ENCODE results near the gene BTBD17.

DNA sequence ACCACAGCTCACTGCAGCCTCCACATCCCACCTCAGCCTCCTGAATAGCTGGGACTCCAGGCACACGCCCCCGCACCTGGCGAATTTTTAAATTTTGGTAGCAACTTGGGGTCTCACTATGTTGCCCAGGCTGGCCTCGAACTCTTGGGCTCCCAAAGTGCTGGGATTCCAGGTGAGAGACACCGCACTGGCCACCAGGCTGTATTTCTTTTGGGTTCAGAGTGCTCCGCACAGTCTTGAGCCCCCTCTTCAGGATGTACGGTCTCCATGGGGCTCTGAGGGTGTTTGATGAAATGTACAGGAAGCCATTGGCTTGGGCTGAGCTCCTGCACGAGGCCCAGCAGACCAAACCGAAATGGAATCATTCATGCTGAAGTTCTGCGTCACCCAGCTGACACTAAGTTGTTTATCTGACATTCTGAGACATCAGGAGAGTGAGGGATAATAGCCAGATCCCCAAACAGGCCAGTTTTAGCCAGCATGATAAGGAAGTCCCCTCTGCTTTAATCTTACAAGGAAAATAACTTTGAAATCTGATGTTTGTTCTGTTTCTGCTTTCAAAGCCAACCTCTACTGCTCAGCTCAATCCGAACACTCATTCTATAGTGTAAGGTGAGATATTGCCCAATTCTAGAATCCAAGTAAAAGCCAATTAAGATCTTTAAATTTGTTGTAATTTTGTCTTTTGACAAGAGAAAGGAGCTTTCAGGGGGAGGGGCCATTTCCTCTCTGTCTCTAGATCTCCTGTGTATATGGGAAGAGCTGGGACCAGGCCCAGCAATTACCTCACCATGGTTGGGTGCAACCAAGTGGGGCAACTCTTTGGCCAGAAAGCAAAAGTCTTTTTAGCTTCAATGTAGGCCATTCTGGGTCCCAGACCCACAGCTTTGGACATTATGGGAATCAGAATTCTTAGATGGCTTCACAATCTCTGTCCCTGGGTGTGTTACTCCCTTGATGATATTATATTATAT, 29.3 kb upstream of the BTBD17 start:
- no peak for TF ChIP-seq POLR2A (IDR thresholded peaks at IDR 0.05; ENCODE audit: low read length)
- no peak for TF ChIP-seq ZSCAN20 (CRISPR knock-in tag; IDR thresholded peaks at IDR 0.05)
- TF ChIP-seq, protein P1, sequence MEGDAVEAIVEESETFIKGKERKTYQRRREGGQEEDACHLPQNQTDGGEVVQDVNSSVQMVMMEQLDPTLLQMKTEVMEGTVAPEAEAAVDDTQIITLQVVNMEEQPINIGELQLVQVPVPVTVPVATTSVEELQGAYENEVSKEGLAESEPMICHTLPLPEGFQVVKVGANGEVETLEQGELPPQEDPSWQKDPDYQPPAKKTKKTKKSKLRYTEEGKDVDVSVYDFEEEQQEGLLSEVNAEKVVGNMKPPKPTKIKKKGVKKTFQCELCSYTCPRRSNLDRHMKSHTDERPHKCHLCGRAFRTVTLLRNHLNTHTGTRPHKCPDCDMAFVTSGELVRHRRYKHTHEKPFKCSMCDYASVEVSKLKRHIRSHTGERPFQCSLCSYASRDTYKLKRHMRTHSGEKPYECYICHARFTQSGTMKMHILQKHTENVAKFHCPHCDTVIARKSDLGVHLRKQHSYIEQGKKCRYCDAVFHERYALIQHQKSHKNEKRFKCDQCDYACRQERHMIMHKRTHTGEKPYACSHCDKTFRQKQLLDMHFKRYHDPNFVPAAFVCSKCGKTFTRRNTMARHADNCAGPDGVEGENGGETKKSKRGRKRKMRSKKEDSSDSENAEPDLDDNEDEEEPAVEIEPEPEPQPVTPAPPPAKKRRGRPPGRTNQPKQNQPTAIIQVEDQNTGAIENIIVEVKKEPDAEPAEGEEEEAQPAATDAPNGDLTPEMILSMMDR (IDR thresholded peaks at IDR 0.05), result no peak
- no peak for TF ChIP-seq FOXS1 (CRISPR knock-in tag; IDR thresholded peaks at IDR 0.05)
- no peak for TF ChIP-seq JUN (IDR thresholded peaks at IDR 0.05)
- TF ChIP-seq, protein P2, sequence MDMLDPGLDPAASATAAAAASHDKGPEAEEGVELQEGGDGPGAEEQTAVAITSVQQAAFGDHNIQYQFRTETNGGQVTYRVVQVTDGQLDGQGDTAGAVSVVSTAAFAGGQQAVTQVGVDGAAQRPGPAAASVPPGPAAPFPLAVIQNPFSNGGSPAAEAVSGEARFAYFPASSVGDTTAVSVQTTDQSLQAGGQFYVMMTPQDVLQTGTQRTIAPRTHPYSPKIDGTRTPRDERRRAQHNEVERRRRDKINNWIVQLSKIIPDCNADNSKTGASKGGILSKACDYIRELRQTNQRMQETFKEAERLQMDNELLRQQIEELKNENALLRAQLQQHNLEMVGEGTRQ (IDR thresholded peaks at IDR 0.05), result no peak
- TF ChIP-seq RAD21 (conservative IDR thresholded peaks at IDR 0.05 in 1 of 2, IDR thresholded peaks at IDR 0.05 in 1 of 2), result no peak
- TF ChIP-seq MYC (IDR thresholded peaks at IDR 0.05; ENCODE audit: borderline replicate concordance, low read length), result no peak
- no peak for TF ChIP-seq SREBF2 (IDR thresholded peaks at IDR 0.05)
- TF ChIP-seq, protein P3, sequence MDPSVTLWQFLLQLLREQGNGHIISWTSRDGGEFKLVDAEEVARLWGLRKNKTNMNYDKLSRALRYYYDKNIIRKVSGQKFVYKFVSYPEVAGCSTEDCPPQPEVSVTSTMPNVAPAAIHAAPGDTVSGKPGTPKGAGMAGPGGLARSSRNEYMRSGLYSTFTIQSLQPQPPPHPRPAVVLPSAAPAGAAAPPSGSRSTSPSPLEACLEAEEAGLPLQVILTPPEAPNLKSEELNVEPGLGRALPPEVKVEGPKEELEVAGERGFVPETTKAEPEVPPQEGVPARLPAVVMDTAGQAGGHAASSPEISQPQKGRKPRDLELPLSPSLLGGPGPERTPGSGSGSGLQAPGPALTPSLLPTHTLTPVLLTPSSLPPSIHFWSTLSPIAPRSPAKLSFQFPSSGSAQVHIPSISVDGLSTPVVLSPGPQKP (IDR thresholded peaks at IDR 0.05; ENCODE audit: low read depth, low read length), result no peak
- TF ChIP-seq, protein P4, sequence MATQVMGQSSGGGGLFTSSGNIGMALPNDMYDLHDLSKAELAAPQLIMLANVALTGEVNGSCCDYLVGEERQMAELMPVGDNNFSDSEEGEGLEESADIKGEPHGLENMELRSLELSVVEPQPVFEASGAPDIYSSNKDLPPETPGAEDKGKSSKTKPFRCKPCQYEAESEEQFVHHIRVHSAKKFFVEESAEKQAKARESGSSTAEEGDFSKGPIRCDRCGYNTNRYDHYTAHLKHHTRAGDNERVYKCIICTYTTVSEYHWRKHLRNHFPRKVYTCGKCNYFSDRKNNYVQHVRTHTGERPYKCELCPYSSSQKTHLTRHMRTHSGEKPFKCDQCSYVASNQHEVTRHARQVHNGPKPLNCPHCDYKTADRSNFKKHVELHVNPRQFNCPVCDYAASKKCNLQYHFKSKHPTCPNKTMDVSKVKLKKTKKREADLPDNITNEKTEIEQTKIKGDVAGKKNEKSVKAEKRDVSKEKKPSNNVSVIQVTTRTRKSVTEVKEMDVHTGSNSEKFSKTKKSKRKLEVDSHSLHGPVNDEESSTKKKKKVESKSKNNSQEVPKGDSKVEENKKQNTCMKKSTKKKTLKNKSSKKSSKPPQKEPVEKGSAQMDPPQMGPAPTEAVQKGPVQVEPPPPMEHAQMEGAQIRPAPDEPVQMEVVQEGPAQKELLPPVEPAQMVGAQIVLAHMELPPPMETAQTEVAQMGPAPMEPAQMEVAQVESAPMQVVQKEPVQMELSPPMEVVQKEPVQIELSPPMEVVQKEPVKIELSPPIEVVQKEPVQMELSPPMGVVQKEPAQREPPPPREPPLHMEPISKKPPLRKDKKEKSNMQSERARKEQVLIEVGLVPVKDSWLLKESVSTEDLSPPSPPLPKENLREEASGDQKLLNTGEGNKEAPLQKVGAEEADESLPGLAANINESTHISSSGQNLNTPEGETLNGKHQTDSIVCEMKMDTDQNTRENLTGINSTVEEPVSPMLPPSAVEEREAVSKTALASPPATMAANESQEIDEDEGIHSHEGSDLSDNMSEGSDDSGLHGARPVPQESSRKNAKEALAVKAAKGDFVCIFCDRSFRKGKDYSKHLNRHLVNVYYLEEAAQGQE (IDR thresholded peaks at IDR 0.05), result no peak
- no peak for TF ChIP-seq CBX8 (IDR thresholded peaks at IDR 0.05)
- TF ChIP-seq MAZ (IDR thresholded peaks at IDR 0.05; ENCODE audit: borderline replicate concordance, low read depth, low read length), result no peak

Data from A549 (cell line).